NCI-H146 treated with DMSO at 0.1 percent for 48 hours (cell line): ENCODE measurements around the gene C5orf63.
"Not testable (repeated sequence)": the region's sequence is repeated elsewhere in the genome, so short reads cannot be mapped to it uniquely, and the experiment has no call there.

Experiments
- DNase-seq: peaks from one replicate; lab custom pipeline; 2025; ENCODE audit not compliant: unreplicated experiment; lab: John Stamatoyannopoulos, UW

C5orf63 gene

GRCh38 chr5:127076315-127077129 is 3.2 kb upstream of the C5orf63 start:
- DNase-seq, result no peak

GRCh38 chr5:127074466-127074865 is 1.2 kb upstream of the C5orf63 start:
- DNase-seq, result no peak

- DNase-seq, result no peak
Measured at GRCh38 chr5:127070243-127070642, 3.1 kb downstream of the C5orf63 start.

- no peak for DNase-seq
Measured at GRCh38 chr5:127068493-127069214, 4.6 kb downstream of the C5orf63 start.

- DNase-seq, result no peak
Measured at GRCh38 chr5:127066721-127067120, 6.6 kb downstream of the C5orf63 start.

GRCh38 chr5:127064253-127064840 is 9.0 kb downstream of the C5orf63 start:
- DNase-seq, result no peak

GRCh38 chr5:127063257-127063913 is 9.9 kb downstream of the C5orf63 start:
- DNase-seq, result no peak

- no peak for DNase-seq
Measured at GRCh38 chr5:127061956-127062355, 11.3 kb downstream of the C5orf63 start.

GRCh38 chr5:127061537-127061936 is 11.8 kb downstream of the C5orf63 start:
- DNase-seq, result no peak

- no peak for DNase-seq
Measured at GRCh38 chr5:127060470-127060985, 12.8 kb downstream of the C5orf63 start.

GRCh38 chr5:127056896-127057295 is 16.4 kb downstream of the C5orf63 start:
- DNase-seq, result no peak

- DNase-seq, result no peak
Measured at GRCh38 chr5:127055880-127056653, 17.2 kb downstream of the C5orf63 start.

GRCh38 chr5:127053551-127053950 is 19.8 kb downstream of the C5orf63 start:
- not testable (repeated sequence) for DNase-seq

GRCh38 chr5:127053049-127053448 is 20.3 kb downstream of the C5orf63 start:
- no peak for DNase-seq

- DNase-seq, result no peak
Measured at GRCh38 chr5:127051591-127051990, 21.7 kb downstream of the C5orf63 start.

GRCh38 chr5:127046343-127047072 is 26.8 kb downstream of the C5orf63 start:
- DNase-seq, result no peak

- DNase-seq, result no peak
Measured at GRCh38 chr5:127042593-127042992, 30.7 kb downstream of the C5orf63 start.

GRCh38 chr5:127041571-127041970 is 31.7 kb downstream of the C5orf63 start:
- no peak for DNase-seq

- DNase-seq, result no peak
Measured at GRCh38 chr5:127040796-127041520, 32.3 kb downstream of the C5orf63 start.
